Non-pigmented ciliary epithelial cell (primary cell): Measurements from ENCODE around the gene UBR3.
"Not testable (repeated sequence)": the region's sequence is repeated elsewhere in the genome, so short reads cannot be mapped to it uniquely, and the experiment has no call there.

ENCODE experiments used
- DNase-seq: peaks from one replicate; pipeline ENCODE4 v3.0.0-alpha.2; 2010; ENCODE audit warnings: low read depth

UBR3 gene

GRCh38 chr2:169822785-169823392 lies 4.4 kb upstream of the UBR3 start:
- no peak for DNase-seq

- no peak for DNase-seq
Measured at GRCh38 chr2:169823996-169824372, 3.3 kb upstream of the UBR3 start.

- no peak for DNase-seq
Measured at GRCh38 chr2:169824373-169825333, 2.6 kb upstream of the UBR3 start, which contains the start of gene METTL5. Gene METTL5 (minus strand): TSS chr2:169824905. CDS start chr2:169824597, 308 bp downstream.

GRCh38 chr2:169828141-169828811 lies 1.0 kb downstream of the UBR3 start:
- no peak for DNase-seq

GRCh38 chr2:169834401-169834800 lies 7.1 kb downstream of the UBR3 start:
- DNase-seq = no peak

- no peak for DNase-seq
Measured at GRCh38 chr2:169838743-169839489, 11.7 kb downstream of the UBR3 start.

GRCh38 chr2:169839954-169840746 lies 12.9 kb downstream of the UBR3 start:
- no peak for DNase-seq

- DNase-seq = no peak
Measured at GRCh38 chr2:169840747-169841142, 13.5 kb downstream of the UBR3 start.

GRCh38 chr2:169841625-169842024 lies 14.4 kb downstream of the UBR3 start:
- DNase-seq = not testable (repeated sequence)

GRCh38 chr2:169845016-169845415 lies 17.8 kb downstream of the UBR3 start:
- no peak for DNase-seq

GRCh38 chr2:169848959-169849693 lies 21.9 kb downstream of the UBR3 start:
- DNase-seq = not testable (repeated sequence)

- no peak for DNase-seq
Measured at GRCh38 chr2:169849710-169850109, 22.5 kb downstream of the UBR3 start.

GRCh38 chr2:169853041-169853668 lies 25.9 kb downstream of the UBR3 start:
- no peak for DNase-seq

- not testable (repeated sequence) for DNase-seq
Measured at GRCh38 chr2:169855281-169856258, 28.3 kb downstream of the UBR3 start.

GRCh38 chr2:169859423-169859822 lies 32.2 kb downstream of the UBR3 start:
- DNase-seq = no peak

GRCh38 chr2:169860149-169860548 lies 32.9 kb downstream of the UBR3 start:
- no peak for DNase-seq

GRCh38 chr2:169862816-169863215 lies 35.6 kb downstream of the UBR3 start:
- no peak for DNase-seq

- DNase-seq = no peak
Measured at GRCh38 chr2:169865492-169865891, 38.2 kb downstream of the UBR3 start.

GRCh38 chr2:169866230-169866629 lies 39.0 kb downstream of the UBR3 start:
- not testable (repeated sequence) for DNase-seq
